GM08714 (cell line): ENCODE data around the gene GCDH.
"Not testable (repeated sequence)": the region's sequence is repeated elsewhere in the genome, so short reads cannot be mapped to it uniquely, and the experiment has no call there.

ENCODE experiments used
- H3K4me3 ChIP-seq: fragments of 200-500 bp; sonication (Bioruptor generic); 2 replicates; pipeline ENCODE4 v1.5.1; 2014; ENCODE audit warnings: mild to moderate bottlenecking, low read length, inconsistent platforms
- ZNF274 ChIP-seq: IDR thresholded peaks from 2 replicates; pipeline ENCODE4 v1.6.1; 2012; ENCODE audit warnings: mild to moderate bottlenecking, low read depth, low read length

Gene GCDH

DNA sequence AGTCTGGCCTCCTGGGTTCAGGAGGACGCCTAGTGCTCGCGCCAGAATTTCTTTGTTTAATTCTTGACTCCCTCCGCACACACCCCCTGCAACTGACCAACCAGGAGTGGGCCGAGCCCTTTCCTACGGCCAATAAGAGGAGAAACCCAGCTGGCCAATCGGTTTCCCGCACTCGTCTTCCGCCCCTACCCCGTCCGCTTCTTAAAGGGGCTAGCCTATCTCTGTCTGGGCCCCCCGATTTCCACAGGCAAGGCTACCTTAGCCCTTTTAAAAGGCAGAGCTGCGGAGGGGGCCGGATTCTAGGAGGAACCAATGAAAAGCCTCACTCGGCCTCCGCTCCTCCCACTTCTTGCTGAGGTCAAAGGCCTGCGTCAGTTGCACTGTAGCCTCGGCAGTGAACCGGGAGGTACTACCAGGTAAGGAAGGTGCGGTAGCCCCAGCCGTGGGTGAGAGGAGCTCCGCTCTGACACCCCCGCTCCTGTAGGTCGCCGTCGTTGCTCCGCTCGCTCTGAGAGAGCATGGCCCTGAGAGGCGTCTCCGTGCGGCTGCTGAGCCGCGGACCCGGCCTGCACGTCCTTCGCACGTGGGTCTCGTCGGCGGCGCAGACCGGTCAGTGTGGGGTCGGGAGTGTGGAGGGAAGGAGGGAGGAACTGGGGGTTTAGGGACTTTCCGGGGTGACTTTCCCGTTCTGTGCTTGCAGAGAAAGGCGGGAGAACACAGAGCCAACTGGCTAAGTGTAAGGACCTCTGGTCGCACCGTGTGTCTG is at the start of gene GCDH:
Gene GCDH, plus strand, starts transcription at position 374 of the 766 bp plus-strand sequence. Its CDS starts 145 bp downstream, at position 519.
- H3K4me3 ChIP-seq: peak within 1 kb of the TSS; percentile 81
- no peak for TF ChIP-seq ZNF274

DNA sequence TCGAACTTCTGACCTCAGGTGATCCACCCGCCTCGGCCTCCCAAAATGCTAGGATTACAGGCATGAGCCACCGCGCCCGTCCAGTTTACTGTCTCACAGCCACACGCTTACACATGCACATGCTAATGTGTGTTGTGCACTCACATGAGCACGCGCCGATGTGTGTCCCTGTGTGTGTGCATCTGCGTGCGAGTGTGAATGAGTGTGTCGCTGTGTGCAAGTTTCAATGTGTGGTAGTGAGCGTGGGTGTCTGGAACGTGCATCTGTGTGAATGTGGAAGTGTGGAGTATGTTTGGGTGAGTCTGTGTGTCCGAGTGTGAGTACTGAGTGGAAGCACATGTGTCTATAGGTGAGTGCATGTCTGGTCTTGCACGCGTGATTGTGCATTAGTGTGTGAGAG is 48.4 kb upstream of the GCDH start:
- H3K4me3 ChIP-seq: no peak overlapping the region
- no peak for TF ChIP-seq ZNF274

DNA sequence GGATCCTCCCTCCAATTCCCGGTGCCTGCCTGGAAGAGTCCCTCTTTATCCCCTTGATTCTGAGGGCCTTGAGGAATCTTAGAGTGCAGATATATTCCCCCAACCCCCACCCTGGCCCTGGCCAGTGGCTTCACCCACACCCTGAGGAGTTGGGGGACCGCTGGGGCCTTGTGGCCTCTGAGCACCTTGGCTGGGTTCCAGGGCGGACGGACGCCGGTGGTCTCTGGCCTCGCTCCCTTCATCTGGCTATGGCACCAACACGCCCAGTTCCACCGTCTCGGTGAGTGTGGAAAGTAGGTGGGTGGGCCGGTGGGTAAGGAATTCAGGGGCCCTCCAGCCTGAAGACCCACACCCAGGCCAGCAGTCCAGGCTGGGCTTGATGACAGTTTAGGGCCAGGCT is 47.6 kb upstream of the GCDH start:
- no peak overlapping the region for H3K4me3 ChIP-seq
- TF ChIP-seq ZNF274: no peak

DNA sequence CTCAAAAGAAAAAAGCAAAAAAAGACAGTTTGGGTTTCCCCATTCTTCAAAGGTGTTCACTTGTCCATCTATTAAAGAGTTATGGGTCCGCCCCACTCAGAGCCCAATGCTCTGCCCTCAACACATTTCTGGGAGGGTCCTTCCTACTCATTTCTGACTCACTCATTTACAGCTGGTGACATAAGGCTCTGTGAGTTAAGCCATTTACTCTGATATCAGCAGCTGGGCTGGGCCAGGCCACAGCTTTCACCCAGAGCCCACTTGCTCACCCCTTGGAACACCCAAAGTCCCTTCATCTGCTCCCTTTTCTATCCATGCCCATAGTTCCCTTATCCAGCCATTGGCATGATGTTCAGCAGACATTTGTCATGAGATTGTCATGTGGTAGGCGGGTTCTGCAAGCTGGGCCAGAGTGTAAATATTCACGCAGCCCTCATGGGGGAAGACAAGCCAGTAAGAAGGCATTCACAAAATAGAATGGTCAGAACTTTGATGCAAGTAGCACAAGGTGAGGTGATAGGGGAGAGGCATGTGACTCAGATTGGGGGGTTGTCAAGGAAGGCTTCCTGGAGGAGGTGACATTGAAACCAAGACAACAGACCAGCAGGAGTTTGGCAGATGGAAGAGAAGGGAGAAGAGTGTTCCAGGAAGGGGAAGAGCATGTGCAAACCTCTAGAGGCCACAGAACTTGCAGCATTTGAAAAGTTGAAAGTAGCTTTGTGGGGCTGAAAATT is 46.8 kb upstream of the GCDH start:
- no peak for TF ChIP-seq ZNF274
- no peak overlapping the region for H3K4me3 ChIP-seq

DNA sequence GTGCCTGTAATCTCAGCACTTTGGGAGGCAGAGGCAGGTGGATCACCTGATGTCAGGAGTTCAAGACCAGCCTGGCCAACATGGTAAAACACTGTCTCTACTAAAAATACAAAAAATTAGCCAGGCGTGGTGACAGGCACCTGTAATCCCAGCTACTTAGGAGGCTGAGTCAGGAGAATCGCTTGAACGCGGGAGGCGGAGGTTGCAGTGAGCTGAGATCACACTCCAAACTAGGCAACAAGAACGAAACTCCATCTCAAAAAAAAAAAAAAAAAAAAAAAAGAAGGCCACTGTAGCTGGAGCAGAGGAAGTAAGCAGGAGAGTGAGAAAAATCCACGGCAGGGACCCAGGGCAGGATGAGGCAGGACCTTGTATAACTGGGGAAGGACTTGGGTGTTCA is 44.3 kb upstream of the GCDH start:
- H3K4me3 ChIP-seq: not testable (repeated sequence)

DNA sequence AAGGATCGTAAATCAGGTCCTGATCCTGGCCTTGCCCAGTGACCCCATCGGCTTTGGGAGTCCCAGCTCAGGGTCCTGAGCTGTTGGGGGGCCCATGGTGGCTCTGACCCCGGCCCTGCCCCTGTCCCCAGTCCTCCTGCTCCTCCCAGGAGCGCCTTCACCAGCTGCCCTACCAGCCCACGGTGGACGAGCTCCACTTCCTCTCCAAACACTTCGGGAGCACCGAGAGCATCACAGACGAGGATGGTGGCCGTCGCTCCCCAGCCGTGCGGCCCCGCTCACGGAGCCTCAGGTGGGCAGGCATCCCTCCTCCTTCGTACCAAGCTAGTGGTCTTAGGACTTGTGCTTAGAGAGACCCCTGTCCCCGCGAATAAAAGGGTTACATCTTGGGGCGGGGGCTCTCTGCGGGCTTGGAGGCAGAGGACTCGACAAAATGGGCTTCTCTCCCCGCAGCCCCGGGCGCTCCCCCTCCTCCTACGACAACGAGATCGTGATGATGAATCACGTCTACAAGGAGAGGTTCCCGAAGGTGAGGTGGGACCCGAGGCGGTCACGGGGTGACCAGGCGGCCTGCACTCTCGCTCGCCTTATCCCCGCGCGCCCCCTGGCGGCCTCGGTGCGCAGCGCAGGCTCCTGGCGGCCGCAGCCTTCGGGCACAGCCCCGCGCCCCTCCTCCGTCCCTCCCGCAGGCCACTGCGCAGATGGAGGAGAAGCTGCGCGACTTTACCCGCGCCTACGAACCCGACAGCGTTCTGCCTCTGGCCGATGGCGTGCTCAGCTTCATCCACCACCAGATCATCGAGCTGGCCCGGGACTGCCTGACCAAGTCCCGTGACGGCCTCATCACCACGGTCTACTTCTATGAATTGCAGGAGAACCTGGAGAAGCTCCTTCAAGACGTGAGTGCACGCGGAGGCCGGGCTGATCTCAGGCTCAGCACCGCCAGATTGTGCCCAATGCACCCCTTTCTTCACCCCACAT is 43.5 kb upstream of the GCDH start:
- H3K4me3 ChIP-seq: no peak overlapping the region
- TF ChIP-seq ZNF274: no peak

DNA sequence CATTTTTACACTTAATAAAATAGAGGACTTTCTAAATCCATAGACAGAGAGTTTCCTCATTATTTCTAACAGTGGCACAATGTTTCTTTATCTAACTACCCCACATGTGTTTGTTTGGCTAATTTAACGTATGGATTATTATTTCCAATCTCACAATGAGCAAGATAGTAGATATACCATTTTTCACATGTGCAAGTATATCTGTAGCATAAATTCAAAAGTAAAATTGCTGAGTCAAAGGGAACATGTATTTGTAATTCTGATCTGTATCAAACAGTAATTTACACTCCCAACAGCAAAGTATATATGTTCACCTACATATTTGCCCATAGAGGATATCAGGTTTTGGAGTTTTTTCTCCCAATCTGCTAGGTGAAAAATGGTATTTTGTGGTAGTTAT is 34.3 kb upstream of the GCDH start:
- H3K4me3 ChIP-seq: no peak overlapping the region
- TF ChIP-seq ZNF274: no peak

DNA sequence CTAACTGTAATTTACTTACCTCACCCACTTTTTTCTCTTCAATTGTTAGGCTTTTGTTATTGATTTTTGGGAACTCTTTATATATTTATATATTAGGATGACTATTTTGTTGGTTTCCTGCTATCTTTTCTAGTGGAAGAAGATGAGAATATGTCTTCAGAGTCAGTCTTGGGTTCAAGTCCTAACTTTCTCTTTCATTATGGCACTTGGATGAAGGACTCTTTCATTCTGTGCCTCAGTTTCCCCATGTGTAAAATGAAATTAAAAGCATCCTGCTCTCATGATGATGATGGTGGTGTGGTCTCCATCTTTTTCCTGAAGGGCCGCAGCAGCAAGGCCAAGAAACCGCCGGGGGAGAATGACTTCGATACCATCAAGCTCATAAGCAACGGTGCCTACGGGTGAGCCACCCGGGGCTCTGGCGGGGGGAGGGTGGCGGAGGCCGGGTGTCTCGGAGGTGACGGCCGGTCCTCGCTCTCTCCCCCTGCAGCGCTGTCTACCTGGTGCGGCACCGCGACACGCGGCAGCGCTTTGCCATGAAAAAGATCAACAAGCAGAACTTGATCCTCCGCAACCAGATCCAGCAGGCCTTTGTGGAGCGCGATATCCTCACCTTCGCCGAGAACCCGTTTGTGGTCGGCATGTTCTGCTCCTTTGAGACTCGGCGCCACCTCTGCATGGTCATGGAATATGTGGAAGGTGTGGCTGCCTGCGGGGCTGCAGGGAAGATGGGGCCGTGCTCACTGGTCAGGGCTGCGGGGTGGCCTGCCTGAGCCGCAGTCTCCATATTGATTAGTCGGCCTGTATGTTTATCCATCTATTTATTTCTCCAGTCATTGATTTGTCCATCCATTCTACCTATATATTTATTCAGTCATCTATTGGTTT is 32.7 kb upstream of the GCDH start:
- no peak overlapping the region for H3K4me3 ChIP-seq
- TF ChIP-seq ZNF274: no peak

DNA sequence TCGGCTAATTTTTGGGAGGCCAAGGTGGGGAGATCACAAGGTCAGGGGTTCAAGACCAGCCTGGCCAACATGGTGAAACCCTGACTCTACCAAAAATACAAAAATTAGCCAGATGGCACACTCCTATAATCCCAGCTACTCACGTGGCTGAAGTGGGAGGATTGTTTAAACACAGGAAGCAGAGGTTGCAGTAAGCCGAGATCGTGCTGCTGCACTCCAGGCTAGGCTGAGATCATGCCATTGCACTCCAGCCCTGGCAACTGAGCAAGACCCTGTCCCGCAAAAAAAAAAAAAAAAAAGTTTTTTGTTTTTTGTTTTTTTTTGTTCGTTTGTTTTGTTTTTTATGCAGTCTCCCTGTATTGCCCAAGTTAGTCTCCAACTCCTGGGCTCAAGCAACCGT is 31.4 kb upstream of the GCDH start:
- no peak for TF ChIP-seq ZNF274
- H3K4me3 ChIP-seq: no peak overlapping the region

DNA sequence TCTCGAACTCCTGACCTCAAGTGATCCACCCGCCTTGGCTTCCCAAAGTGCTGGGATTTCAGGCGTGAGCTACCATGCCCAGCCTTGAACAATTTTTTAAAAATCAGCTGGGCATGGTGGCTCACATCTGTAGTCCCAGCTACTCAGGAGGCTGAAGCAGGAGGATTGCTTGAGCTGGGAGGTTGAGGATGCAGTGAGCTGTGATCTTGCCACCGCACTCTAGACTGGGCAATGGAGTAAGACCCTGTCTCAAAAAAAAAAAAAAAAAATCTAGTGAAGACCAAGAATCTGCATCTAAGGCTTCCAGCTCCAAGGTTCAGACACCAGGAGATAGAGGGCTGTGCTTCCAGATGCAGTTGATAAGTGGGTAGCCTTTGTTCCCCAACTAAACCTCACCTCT is 26.8 kb upstream of the GCDH start:
- H3K4me3 ChIP-seq: no peak overlapping the region
- TF ChIP-seq ZNF274: no peak

DNA sequence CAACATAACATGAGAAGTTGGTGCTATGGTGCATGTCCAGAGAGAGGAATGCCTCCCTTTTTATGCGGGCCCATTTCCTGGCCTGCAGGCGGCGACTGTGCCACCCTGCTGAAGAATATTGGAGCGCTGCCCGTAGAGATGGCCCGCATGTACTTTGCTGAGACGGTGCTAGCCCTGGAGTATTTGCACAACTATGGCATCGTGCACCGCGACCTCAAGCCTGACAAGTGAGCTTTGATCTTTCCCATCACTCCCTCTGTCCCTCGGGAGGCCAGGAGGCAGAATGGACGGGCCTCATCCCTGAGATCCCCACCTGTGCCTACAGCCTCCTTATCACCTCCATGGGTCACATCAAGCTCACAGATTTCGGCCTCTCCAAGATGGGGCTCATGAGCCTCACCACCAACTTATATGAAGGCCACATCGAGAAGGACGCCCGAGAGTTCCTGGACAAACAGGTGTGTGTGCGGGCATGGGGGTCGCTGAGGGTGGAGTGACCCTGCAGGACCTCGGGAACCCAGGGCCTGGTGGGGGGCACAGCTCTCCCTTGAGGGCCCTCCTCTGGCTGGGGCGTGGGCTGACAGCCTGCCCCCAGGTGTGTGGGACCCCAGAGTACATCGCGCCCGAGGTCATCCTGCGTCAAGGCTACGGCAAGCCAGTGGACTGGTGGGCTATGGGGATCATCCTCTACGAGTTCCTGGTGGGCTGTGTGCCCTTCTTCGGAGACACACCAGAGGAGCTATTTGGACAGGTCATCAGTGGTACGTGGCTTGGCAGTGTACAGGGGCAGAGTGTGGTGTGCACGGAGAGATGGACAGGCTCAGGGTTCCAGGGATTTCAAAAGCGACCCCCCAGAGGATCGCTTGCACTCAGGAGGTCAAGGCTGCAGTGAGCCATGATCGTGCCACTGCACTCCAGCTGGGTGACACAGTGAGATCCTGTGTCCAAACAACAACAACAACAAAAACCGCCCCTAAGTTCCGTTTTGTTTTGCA is 25.9 kb upstream of the GCDH start:
- H3K4me3 ChIP-seq: no peak overlapping the region
- no peak for TF ChIP-seq ZNF274

DNA sequence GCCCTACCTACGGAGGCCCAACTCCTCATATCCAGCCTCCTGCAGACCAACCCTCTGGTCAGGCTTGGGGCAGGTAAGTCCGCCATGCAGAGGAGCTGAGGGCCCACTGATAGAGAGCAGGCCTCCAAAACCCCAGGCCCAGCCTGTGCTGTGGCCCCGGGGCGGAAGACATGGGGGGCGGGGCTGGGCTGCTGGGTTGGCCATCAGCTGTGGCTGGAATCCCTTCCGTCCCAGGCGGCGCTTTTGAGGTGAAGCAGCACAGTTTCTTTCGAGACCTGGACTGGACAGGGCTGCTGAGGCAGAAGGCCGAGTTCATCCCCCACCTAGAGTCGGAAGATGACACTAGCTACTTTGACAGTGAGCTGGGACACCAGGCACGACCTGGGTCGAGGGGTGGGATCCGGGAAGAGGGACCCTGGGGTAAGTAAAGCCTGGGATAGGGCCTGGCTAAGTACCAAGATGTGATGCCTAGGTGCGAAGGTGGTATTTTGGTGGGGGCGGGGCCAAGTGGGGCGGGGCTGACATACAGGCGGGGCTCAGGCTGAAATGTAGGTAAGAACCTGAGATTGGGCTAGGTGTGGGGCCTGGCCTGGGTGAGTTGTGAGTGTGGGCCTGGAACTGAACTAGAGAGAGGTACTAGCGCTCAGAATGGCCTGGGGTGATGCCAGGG is 25.1 kb upstream of the GCDH start:
- TF ChIP-seq ZNF274: no peak
- H3K4me3 ChIP-seq: no peak overlapping the region
